ENCODE results near the gene NEK9.
"Not testable (repeated sequence)": the region's sequence is repeated elsewhere in the genome, so short reads cannot be mapped to it uniquely, and the experiment has no call there.

The NEK9 gene

GRCh38 chr14:75070383-75070782, 56.5 kb downstream of the NEK9 start:
- intact Hi-C loops (cut with DNase I), result no loop called here
- DNase-seq, result no peak

DNA sequence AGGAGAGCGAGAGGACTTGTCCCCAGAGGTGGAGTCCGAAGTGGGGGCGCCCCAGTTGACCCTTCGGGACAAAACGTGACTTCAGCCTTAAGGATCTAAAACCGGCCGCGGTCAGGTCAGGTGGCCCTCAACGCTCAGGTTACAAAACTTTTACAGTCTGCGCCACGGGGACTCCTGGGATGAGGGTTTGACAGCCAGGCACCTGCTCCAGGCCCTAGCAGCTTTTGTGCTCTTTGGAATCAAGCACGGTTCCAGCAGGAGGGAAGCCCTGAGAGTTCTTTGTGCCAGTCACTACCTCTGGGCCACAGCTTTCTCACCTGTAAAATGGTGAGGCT, 57.1 kb downstream of the NEK9 start:
- intact Hi-C loops (cut with DNase I), result loop anchor here (2.0 kb wide), 1 partner anchor 67 kb away; the partner anchor contains the start of gene EIF2B2
- DNase-seq, result no peak

DNA sequence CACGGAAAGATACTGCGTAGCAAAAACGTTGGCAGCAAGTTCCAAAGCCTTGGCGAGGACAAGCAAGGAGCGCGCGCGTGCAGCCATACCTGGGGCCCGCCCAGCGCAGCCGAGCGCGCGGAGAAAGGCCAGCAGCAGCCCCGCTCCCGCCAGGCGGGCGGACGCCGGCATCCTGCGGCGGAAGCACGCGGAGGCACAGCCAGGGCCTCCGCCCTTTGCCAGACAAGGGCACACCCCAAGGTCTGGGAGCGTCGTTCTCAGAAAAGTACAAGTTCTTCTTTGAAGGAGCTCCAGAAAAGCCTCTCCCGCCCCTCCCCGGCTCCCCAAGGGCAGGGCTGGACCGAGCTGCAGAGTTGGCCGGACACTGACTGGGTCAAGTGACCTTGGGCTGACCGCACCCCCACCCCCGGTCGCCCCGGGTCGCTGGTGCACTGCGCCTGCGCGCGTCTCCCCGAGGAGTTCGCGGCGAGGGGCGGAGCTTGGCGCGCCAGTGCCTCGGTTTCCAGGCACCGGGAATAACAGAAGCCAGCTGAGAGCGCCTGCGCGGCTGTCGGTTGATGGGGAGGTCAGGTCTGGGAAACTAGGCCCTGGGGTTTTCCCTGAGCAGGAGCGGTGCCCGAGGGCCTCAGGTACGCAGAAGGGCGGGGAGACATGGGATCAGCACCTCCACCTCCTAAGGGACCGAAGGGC, 57.6 kb downstream of the NEK9 start, which contains the start of gene ZC2HC1C:
TSS of gene ZC2HC1C (plus strand) at position 521 of the 690 bp plus-strand sequence. CDS start 933 bp downstream, outside the sequence.
- intact Hi-C loops (cut with DNase I), result loop anchor here (2.0 kb wide), 1 partner anchor 66 kb away; the partner anchor contains the start of gene EIF2B2
- DNase-seq, result peak; percentile 91 to 99 (median 96)

DNA sequence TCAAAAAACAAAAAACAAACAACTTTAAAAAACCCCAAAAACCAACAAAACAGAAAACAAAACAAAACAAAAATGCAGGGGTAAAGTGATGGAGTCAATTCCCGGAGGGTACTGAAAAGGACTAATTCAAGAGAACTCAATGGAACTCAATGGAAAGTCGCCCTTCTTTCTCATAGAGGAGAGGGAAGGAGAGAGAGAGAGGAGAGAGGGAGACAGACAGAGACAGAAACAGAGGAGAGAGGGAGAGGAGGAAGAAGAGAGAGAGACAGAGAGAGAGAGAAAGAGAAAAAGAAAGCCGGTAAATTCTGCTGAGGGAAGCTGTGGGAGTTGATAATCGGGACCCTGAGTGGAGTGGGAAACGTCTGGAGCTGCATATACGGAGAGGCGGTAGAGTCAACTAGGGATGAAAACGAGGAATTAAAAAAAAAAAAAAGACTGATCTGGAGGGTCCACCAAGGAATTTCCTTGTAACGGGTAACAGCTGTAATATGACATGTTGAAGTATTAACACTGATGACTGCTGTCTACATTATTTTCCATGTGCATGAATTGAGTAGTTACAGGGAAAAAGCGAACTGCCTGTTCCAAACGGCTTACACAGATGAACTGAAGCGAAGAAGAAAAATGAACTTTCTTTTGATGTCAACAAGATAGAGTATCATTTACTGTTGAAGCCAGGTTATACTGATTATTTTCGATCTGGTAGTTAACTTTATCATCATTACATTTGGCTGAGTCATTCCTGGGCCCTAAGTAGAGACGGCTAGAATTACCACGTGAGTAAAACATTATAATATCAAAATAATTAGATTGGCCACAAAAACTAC, 58.3 kb downstream of the NEK9 start:
- DNase-seq, result no peak
- intact Hi-C loops (cut with DNase I), result loop anchor here (2.0 kb wide), 1 partner anchor 66 kb away; the partner anchor contains the start of gene EIF2B2

GRCh38 chr14:75067765-75068164, 59.1 kb downstream of the NEK9 start:
- intact Hi-C loops (cut with DNase I), result loop anchor here (2.0 kb wide), 1 partner anchor 65 kb away; the partner anchor contains the start of gene EIF2B2

DNA sequence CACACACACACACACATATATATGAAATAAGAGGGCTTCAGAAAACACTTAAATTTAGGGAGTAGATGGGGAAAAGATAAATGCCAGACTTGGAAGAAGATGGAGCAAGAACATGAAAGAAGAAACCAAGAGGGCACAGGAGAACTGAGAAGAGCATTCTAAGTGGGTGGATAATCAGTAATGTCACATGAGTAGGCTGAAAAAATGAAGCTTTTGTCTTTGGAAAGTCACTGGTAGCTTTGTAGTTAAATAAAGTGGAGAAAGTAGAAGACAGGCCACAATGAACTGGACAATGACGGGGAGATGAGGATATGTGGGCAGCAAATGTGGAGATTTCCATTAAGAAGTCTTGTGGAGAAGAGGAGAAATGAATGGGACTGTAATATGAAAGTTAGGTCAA, 59.6 kb downstream of the NEK9 start:
- no peak for DNase-seq
- intact Hi-C loops (cut with DNase I), result no loop called here

More at GRCh38 chr14:75067765-75068164, 59.1 kb downstream of the NEK9 start:
- DNase-seq, result not testable (repeated sequence)

DNA sequence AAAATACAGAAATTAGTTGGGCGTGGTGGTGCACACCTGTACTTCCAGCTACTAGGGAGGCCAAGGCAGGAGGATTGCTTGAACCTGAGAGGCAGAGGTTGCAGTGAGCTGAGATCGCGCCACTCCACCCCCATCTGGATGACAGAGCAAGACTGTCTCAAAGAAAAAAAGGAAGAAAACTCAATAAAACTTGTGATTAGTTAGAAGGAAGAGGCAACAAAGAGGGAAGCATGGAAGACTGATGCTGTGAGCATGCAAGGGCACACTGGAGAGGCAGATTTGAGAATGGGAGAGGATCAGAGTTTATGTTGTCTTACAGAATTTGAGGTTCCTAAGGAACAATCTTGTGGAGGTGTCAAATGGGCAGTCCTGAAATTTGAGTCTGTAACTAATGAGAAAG, 60.2 kb downstream of the NEK9 start:
- intact Hi-C loops (cut with DNase I), result no loop called here
- DNase-seq, result no peak

- DNase-seq, result no peak
- intact Hi-C loops (cut with DNase I), result no loop called here
Observed at GRCh38 chr14:75064205-75064567, 62.7 kb downstream of the NEK9 start.

DNA sequence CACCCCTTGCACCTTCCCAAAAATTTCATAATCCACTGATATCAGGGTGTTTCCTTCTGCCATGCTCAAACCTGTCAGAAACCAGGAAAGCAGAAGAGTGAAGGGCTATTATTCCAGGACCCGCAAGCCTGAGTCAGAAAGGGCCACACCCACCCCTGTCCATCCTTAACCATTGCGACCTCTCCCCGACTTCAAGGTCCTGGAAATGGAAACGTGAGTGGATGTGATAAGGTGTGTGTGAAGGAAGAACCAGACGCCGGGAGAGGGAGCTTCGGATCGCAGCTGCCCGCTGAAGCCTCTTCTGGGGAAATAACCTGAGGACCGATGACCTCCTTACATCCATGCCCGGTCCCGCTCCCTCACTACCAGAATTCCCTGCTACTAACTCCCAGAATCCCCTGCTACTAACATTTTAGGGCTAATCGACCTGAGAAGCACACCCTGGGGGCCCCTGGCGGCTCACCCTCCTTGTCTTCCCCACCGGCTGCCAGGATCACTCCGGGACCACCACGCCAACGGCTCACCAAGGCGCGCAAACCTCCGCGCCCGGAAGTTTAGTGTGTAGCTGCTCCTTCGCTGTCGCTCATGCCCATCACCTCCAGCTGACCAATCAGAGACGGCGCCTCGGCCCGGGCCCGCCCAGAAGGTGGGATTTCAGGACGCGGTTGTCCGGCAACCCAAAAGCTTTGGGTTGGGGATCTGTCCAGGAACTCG, 63.2 kb downstream of the NEK9 start, which contains the start of gene ACYP1:
TSS of gene ACYP1 (minus strand) at position 534 of the 714 bp plus-strand sequence. CDS start at position 63, 471 bp downstream.
- intact Hi-C loops (cut with DNase I), result no loop called here
- DNase-seq, result peak; percentile 89 to 99 (median 95)

GRCh38 chr14:75063013-75063412, 63.8 kb downstream of the NEK9 start:
- no peak for DNase-seq
- intact Hi-C loops (cut with DNase I), result no loop called here

- DNase-seq, result no peak
- intact Hi-C loops (cut with DNase I), result no loop called here
Observed at GRCh38 chr14:75060420-75060819, 66.4 kb downstream of the NEK9 start.

DNA sequence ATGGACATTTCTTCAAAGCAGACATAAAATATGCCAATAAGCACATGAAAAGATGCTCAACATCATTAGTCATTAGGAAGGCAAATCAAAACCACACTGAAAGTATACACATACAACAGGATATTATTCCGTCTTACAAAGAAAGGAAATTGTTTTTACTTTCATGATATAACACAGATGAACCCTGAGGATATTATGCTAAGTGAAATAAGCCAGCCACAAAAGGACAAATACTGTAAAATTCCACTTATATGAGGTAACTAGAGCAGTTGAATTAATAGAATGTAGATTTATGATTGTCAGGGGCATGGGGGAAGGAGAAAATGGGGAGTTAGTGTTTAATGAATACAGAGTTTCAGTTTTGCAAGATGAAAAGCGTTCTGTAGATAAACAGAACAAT, 67.2 kb downstream of the NEK9 start:
- DNase-seq, result no peak
- intact Hi-C loops (cut with DNase I), result no loop called here

DNA sequence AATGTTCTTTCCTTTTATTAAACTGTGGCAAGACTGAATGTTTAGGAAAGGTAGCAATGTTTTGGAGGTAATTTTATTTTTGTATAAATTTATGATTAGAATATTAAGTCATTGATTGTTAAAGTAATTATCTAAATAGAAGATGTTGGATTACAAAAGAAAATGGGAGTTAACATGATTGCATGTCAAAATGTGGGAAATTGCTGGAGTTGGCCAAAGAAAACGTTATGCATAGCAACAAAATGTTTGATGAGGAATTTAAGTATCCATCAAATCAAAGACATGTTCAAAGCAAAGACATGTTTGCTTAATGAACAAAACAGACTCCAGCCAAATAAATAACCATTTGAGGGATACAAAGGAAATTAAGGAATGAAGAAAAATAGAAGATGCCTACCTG, 72.4 kb downstream of the NEK9 start:
- DNase-seq, result no peak

GRCh38 chr14:75053396-75054291, 73.2 kb downstream of the NEK9 start:
- intact Hi-C loops (cut with DNase I), result no loop called here
- DNase-seq, result no peak

More for the DNA sequence above, 72.4 kb downstream of the NEK9 start:
- intact Hi-C loops (cut with DNase I), result no loop called here

DNA sequence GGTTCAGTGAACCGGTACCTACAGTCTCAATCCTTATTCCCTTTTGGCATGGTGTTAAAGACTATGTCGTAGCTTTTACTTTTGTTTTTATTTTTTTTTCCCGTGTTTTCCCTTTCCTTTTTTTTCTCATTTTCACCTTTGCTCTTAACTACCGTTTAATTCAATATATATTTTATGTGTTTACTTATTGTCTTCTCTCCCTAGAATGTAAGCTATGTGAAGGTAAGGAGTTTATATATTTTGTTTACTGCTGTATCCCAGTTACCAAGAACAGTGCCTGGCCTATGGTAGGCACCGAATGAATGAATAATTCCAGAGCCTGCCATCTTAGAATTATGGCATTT, 75.3 kb downstream of the NEK9 start:
- no peak for DNase-seq
- intact Hi-C loops (cut with DNase I), result no loop called here

- intact Hi-C loops (cut with DNase I), result no loop called here
- peak; percentile 73 to 97 (median 82) for DNase-seq
Observed at GRCh38 chr14:75050852-75051555, 75.8 kb downstream of the NEK9 start, which contains the start of gene MLH3. Gene MLH3 (minus strand): TSS chr14:75051467. CDS start chr14:75049655, 1,812 bp downstream.

- DNase-seq, result no peak
- intact Hi-C loops (cut with DNase I), result no loop called here
Observed at GRCh38 chr14:75049731-75050201, 77.1 kb downstream of the NEK9 start.

GRCh38 chr14:75049136-75049535, 77.7 kb downstream of the NEK9 start:
- intact Hi-C loops (cut with DNase I), result no loop called here
- DNase-seq, result no peak

- intact Hi-C loops (cut with DNase I), result no loop called here
- DNase-seq, result no peak
Observed at GRCh38 chr14:75048101-75048500, 78.7 kb downstream of the NEK9 start.
